H1 (cell line): ENCODE results near the gene PTPN22. TPM values are rescaled to one million over a fixed set of nuclear protein-coding genes. Genes with fewer than 3 reads are reported as not detected.

Source experiments
- CTBP2 ChIP-seq: IDR thresholded peaks from 2 replicates; pipeline ENCODE4 v1.7.0; 2011; ENCODE audit warnings: borderline replicate concordance, mild to moderate bottlenecking, moderate library complexity, mixed read lengths, low read length; ENCODE audit not compliant: insufficient read depth, insufficient read length
- PHF8 ChIP-seq: fragments of 200-600 bp; sonication (generic); conservative IDR thresholded peaks from 2 replicates; pipeline ENCODE4 v1.7.1; 2012; ENCODE audit warnings: low read depth, mild to moderate bottlenecking, inconsistent platforms, low read length, moderate library complexity
- SIN3A ChIP-seq, 2 experiments: IDR thresholded peaks in 1 of 2; conservative IDR thresholded peaks in 1 of 2; 2 replicates each; pipeline ENCODE4 v1.6.1; 2011 to 2012; ENCODE audit warnings: low read length in 2 of 2, improper control_type of control experiment in 1 of 2, low read depth in 1 of 2, mild to moderate bottlenecking in 1 of 2
- TAF7 ChIP-seq: optimal IDR thresholded peaks from 2 replicates; pipeline ENCODE3; 2011; ENCODE audit warnings: low read depth, mild to moderate bottlenecking, inconsistent platforms, low read length, moderate library complexity, borderline replicate concordance
- ZNF274 ChIP-seq: IDR thresholded peaks from 2 replicates; pipeline ENCODE4 v1.7.0; 2012; ENCODE audit warnings: low read length, borderline replicate concordance; ENCODE audit errors: extremely low read depth
- polyA plus RNA-seq, 7 experiments: library from polyadenylated mRNA; depleted of rRNA in 3 of 7; stranded (reverse) in 5 of 7; unstranded in 2 of 7; fragments of >200 nt in 5 of 7; fragments of 200-250 nt in 2 of 7; gene quantifications; 1 replicate in 5 of 7; 2 replicates in 1 of 7; 4 replicates in 1 of 7; pipeline versions ENCODE4 v1.2.1 to v1.2.3, GENCODE V29; 2011 to 2013; ENCODE audit warnings: missing spikeins in 2 of 7, mixed read lengths in 2 of 7
- total RNA-seq: library from RNA; stranded (reverse); fragmentation: NEBNext Ultra II Directional; extraction: Animal tissue kit (Norgen Biotek cat#: 25700); gene quantifications from 2 replicates; pipeline ENCODE4 v1.2.1, GENCODE V29; 2021

PTPN22 gene
- total and polyA plus RNA-seq, 2 of the 8 experiments (the other 6 are each of a cell fraction or from before 2014, with no cell fraction given): not detected

- TF ChIP-seq TAF7 (no peak), SIN3A (conservative IDR thresholded peaks at IDR 0.05 in 1 of 2, IDR thresholded peaks at IDR 0.05 in 1 of 2; ENCODE audit: low read depth in 1 of 2, low read length in 2 of 2) (no peak), PHF8 (no peak), ZNF274 (no peak), CTBP2 (no peak)
- TF ChIP-seq, all 59 proteins: peak for 0
These were observed 62.9 kb downstream of the PTPN22 start (continued) for GRCh38 chr1:113808450-113809195.
